Ishikawa (cell line): ENCODE measurements around the gene ACYP1.

Source experiments
- EP300 ChIP-seq: IDR thresholded peaks from 2 replicates; pipeline ENCODE4 v1.6.1; 2012; ENCODE audit warnings: borderline replicate concordance
- YY1 ChIP-seq: IDR thresholded peaks from 2 replicates; pipeline ENCODE4 v1.6.1; 2012; ENCODE audit warnings: low read depth

GRCh38 chr14:75040507-75040906, 23.3 kb downstream of the ACYP1 start:
- TF ChIP-seq EP300 (no peak), YY1 (no peak)
